Mesenchymal stem cell (in vitro differentiated cells and primary cell): ENCODE results near the gene UBE2J1.

ENCODE experiments used
- DNase-seq: peaks from one replicate; pipeline ENCODE4 v3.0.0-alpha.2; 2013
- H2AFZ ChIP-seq: one replicate; pipeline ENCODE4 v1.6.1; 2013; ENCODE audit warnings: low read depth, mild to moderate bottlenecking, control low read depth, inconsistent platforms, low read length, moderate library complexity
- H2AK5ac ChIP-seq: 2 replicates; pipeline ENCODE4 v1.6.1; 2013; ENCODE audit warnings: low read length, moderate library complexity, mild to moderate bottlenecking, inconsistent platforms; ENCODE audit not compliant: severe bottlenecking
- H2BK120ac ChIP-seq: one replicate; pipeline ENCODE4 v1.6.1; 2013; ENCODE audit warnings: low read depth, mild to moderate bottlenecking, inconsistent platforms, low read length, moderate library complexity
- H2BK12ac ChIP-seq, 2 experiments: one replicate each; pipeline ENCODE4 v1.6.1; 2013; ENCODE audit warnings: inconsistent platforms in 2 of 2, low read length in 2 of 2, mild to moderate bottlenecking in 2 of 2, moderate library complexity in 2 of 2, control low read depth in 1 of 2
- H2BK15ac ChIP-seq: one replicate; pipeline ENCODE4 v1.6.1; 2013; ENCODE audit warnings: mild to moderate bottlenecking, low read depth, inconsistent platforms; ENCODE audit not compliant: poor library complexity, severe bottlenecking
- H2BK5ac ChIP-seq: 2 replicates; pipeline ENCODE4 v1.6.1; 2013; ENCODE audit warnings: low read depth, mild to moderate bottlenecking, low read length, control low read depth, inconsistent platforms; ENCODE audit not compliant: poor library complexity, severe bottlenecking
- H3K14ac ChIP-seq, 2 experiments: one replicate each; pipeline ENCODE4 v1.6.1; 2013; ENCODE audit warnings: inconsistent platforms in 2 of 2, low read length in 2 of 2, control low read depth in 1 of 2, mild to moderate bottlenecking in 1 of 2, moderate library complexity in 1 of 2
- H3K18ac ChIP-seq, 2 experiments: one replicate each; pipeline ENCODE4 v1.6.1; 2013; ENCODE audit warnings: inconsistent platforms in 2 of 2, low read length in 2 of 2, control low read depth in 1 of 2, low read depth in 1 of 2, mild to moderate bottlenecking in 1 of 2
- H3K23ac ChIP-seq, 2 experiments: one replicate each; pipeline ENCODE4 v1.6.1; 2013; ENCODE audit warnings: inconsistent platforms in 2 of 2, low read length in 2 of 2, mild to moderate bottlenecking in 2 of 2, moderate library complexity in 2 of 2, control low read depth in 1 of 2
- H3K27ac ChIP-seq: 2 replicates; pipeline ENCODE4 v1.5.1; 2013; ENCODE audit warnings: mild to moderate bottlenecking, moderate library complexity, low read length, control low read depth, inconsistent platforms; ENCODE audit not compliant: poor library complexity, severe bottlenecking
- H3K27me3 ChIP-seq, 2 experiments: 2 replicates each; pipeline versions ENCODE4 v1.6.1 to v1.7.0; 2013; ENCODE audit warnings: low read length in 2 of 2, mild to moderate bottlenecking in 2 of 2, moderate library complexity in 2 of 2, control low read depth in 1 of 2, inconsistent platforms in 1 of 2; ENCODE audit not compliant: control insufficient read depth in 1 of 2, insufficient read depth in 1 of 2
- H3K36me3 ChIP-seq, 2 experiments: 2 replicates each; pipeline versions ENCODE4 v1.6.1 to v1.7.0; 2013; ENCODE audit warnings: low read length in 2 of 2, control low read depth in 1 of 2, inconsistent platforms in 1 of 2, low read depth in 1 of 2, mild to moderate bottlenecking in 1 of 2; ENCODE audit not compliant: insufficient read depth in 2 of 2, control insufficient read depth in 1 of 2
- H3K4ac ChIP-seq, 2 experiments: one replicate each; pipeline ENCODE4 v1.6.1; 2013; ENCODE audit warnings: inconsistent platforms in 2 of 2, low read length in 2 of 2, mild to moderate bottlenecking in 2 of 2, moderate library complexity in 2 of 2, control low read depth in 1 of 2, low read depth in 1 of 2
- H3K4me1 ChIP-seq: 2 replicates; pipeline ENCODE4 v1.6.1; 2013; ENCODE audit warnings: low read depth, low read length, control low read depth; ENCODE audit not compliant: control insufficient read depth, insufficient read depth
- H3K4me2 ChIP-seq: 2 replicates; pipeline ENCODE4 v1.6.1; 2013; ENCODE audit warnings: low read length, mild to moderate bottlenecking, inconsistent platforms; ENCODE audit not compliant: poor library complexity, severe bottlenecking
- H3K4me3 ChIP-seq, 2 experiments: 2 replicates each; pipeline versions ENCODE4 v1.5.1 to v1.7.0; 2013; ENCODE audit warnings: low read length in 2 of 2, mild to moderate bottlenecking in 2 of 2, control low read depth in 1 of 2, low read depth in 1 of 2; ENCODE audit not compliant: insufficient read depth in 1 of 2
- H3K79me1 ChIP-seq: replicated peaks from 2 replicates; pipeline ENCODE4 v1.6.1; 2013; ENCODE audit warnings: mild to moderate bottlenecking, control low read depth, low read length, inconsistent platforms; ENCODE audit not compliant: poor library complexity, severe bottlenecking
- H3K9ac ChIP-seq: 2 replicates; pipeline ENCODE4 v1.7.0; 2013; ENCODE audit warnings: mild to moderate bottlenecking, low read length, moderate library complexity
- H3K9me3 ChIP-seq: 2 replicates; pipeline ENCODE4 v1.7.0; 2013; ENCODE audit warnings: mild to moderate bottlenecking, low read length; ENCODE audit not compliant: control insufficient read depth
- H4K8ac ChIP-seq: one replicate; pipeline ENCODE4 v1.6.1; 2013; ENCODE audit warnings: inconsistent platforms, mild to moderate bottlenecking, low read length, moderate library complexity
- H4K91ac ChIP-seq: one replicate; pipeline ENCODE4 v1.6.1; 2013; ENCODE audit warnings: mild to moderate bottlenecking, low read length, inconsistent platforms
- WGBS: methylation state at CpG from one replicate; pipeline ENCODE4 v1.1.7; 2013; ENCODE audit warnings: mixed read lengths; 5-methylcytosine and 5-hydroxymethylcytosine counted together

Gene UBE2J1

DNA sequence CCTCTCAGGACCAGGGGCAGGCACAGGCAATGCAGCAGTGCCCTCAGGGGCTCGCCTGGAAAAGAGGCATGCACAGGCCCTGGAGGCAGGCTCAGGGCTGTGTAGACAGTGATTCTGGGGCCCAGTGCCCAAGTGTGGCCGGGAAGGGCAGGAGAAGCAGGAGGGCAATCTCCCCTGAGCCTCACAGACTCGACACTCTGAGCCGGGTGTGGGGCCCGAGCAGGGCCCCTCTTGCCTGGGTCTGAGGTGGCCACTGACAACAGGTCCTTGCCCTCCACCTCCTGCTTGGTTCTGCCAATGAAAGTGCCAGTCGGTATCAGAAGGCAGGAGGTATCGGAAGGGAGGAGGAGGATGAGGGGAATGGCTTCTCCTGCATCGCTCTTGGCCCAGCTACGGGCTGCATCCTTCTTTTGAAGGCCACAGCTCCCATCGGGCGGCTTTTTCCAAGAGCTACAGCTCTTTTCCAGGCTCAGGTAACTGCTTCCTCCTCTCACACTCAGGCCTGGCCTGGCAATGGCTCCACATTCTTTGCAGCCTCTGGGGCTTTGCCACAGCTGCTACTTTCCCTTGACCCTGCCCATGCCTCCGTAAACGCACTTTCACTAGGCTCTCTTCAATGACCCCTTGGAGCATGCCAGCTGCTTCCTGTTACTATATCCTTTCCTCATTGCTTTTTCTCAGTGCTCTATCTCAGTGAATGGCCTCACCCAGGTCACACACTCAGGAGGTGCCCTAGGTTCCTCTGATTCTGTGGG is 61.9 kb downstream of the UBE2J1 start:
- Histone ChIP-seq H2AK5ac (no peak overlapping the region), H3K4me3 (no peak overlapping the region), H3K4me1 (no peaks in the 10 kb centered on the region), H2BK120ac (no peak overlapping the region), H3K14ac (no peak overlapping the region), H3K27ac (no peak overlapping the region), H4K91ac (no peak overlapping the region), H4K8ac (no peak overlapping the region), H2AFZ (no peak overlapping the region), H3K4me2 (no peak overlapping the region), H3K36me3 (no peaks in the 10 kb centered on the region), H3K9me3 (no peaks in the 10 kb centered on the region), H3K27me3 (peaks cover 59 to 60% of the 10 kb centered on the region in 2 experiments), H3K18ac (no peak overlapping the region), H3K23ac (no peak overlapping the region), H2BK12ac (no peak overlapping the region), H2BK15ac (no peak overlapping the region), H3K4ac (no peak overlapping the region), H2BK5ac (no peak overlapping the region), H3K9ac (no peak overlapping the region), H3K79me1 (no peaks in the 10 kb centered on the region)
- DNase-seq = no peak
- WGBS = 91% methylated on average over 13 of the region's 13 CpGs

- Histone ChIP-seq H3K14ac (no peak overlapping the region), H4K91ac (no peak overlapping the region), H3K4me1 (no peaks in the 10 kb centered on the region), H2BK12ac (no peak overlapping the region), H3K27ac (no peak overlapping the region), H4K8ac (no peak overlapping the region), H2BK5ac (no peak overlapping the region), H3K36me3 (no peaks in the 10 kb centered on the region), H3K4ac (no peak overlapping the region), H3K9ac (no peak overlapping the region), H2AFZ (no peak overlapping the region), H3K18ac (no peak overlapping the region), H3K23ac (no peak overlapping the region), H3K27me3 (peaks cover 67% of the 10 kb centered on the region in 2 experiments), H3K4me2 (no peak overlapping the region), H2BK120ac (no peak overlapping the region), H3K4me3 (no peak overlapping the region), H3K79me1 (no peaks in the 10 kb centered on the region), H2BK15ac (no peak overlapping the region), H2AK5ac (no peak overlapping the region), H3K9me3 (no peaks in the 10 kb centered on the region)
- no peak for DNase-seq
- WGBS = 100% methylated on average over 2 of the region's 3 CpGs
Measured at GRCh38 chr6:89289710-89290109, 62.8 kb downstream of the UBE2J1 start.

DNA sequence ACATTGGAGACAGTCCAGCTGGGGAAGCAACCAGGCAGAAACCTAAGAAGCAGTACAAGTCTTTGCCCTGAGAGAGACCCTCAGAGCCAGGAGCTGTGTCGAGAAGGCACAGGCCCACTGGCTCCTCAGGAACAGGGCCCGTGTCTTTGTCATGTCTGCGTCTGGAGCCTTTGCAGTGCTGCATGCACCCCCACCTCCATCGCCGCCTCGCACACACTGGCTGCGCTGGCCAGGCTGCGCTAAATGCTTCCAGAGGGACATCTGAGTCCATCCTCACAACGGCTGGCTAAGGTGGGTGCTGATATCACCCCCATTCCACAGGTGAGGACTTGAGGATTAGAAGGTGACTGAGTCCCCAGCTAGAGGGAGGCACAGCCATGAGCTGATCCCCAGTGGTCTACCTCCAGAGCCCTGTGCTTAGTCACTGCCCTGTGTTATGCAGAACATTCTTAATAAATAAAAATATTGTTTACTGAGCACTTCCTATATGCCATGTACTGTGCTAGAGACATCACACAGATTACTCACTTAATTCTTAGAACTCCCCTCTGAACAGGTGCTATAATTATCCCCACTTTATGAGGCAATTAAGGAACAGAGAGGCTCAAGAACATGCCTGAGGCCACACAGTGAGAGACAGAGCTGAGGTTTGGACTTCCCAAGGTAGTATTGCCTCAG is 65.0 kb downstream of the UBE2J1 start:
- H3K27me3 ChIP-seq = peaks cover 71 to 81% of the 10 kb centered on the region in 2 experiments
- no peak overlapping the region for H2BK120ac ChIP-seq
- DNase-seq = no peak
- no peaks in the 10 kb centered on the region for H3K79me1 ChIP-seq
- no peak overlapping the region for H3K18ac ChIP-seq
- no peak overlapping the region for H2BK12ac ChIP-seq
- H3K4me1 ChIP-seq = no peaks in the 10 kb centered on the region
- H3K9ac ChIP-seq = no peak overlapping the region
- no peak overlapping the region for H3K14ac ChIP-seq
- H3K4me2 ChIP-seq = no peak overlapping the region
- H4K8ac ChIP-seq = no peak overlapping the region
- H3K36me3 ChIP-seq = no peaks in the 10 kb centered on the region
- no peak overlapping the region for H2BK5ac ChIP-seq
- H2AFZ ChIP-seq = no peak overlapping the region
- no peak overlapping the region for H2AK5ac ChIP-seq
- 95% methylated on average over 9 of the region's 9 CpGs for WGBS
- H3K27ac ChIP-seq = no peak overlapping the region
- no peak overlapping the region for H4K91ac ChIP-seq
- H3K4ac ChIP-seq = no peak overlapping the region
- H3K4me3 ChIP-seq = no peak overlapping the region
- no peaks in the 10 kb centered on the region for H3K9me3 ChIP-seq
- no peak overlapping the region for H3K23ac ChIP-seq
- H2BK15ac ChIP-seq = no peak overlapping the region

DNA sequence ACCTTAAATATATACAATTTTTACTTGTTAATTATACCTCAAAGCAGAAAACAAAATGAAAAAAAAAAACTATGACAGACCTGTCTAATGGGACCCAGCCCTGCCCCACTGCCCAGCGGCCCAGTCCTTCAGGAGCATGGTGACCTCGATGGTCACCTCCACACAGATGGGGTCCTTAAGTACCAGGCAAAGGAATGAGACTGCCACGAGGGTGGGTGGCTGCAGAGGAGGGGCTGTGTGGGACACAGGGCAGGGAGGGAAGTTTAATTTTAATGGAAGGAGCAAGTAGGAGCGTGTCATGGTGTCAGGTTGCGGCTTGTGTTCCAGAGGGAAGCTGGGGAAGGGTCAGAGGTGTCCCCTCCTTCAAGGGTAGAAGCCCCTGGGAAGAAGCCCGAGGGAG is 66.0 kb downstream of the UBE2J1 start:
- Histone ChIP-seq H3K18ac (no peak overlapping the region), H3K4ac (no peak overlapping the region), H2AFZ (no peak overlapping the region), H2BK120ac (no peak overlapping the region), H3K14ac (no peak overlapping the region), H2BK15ac (no peak overlapping the region), H2AK5ac (no peak overlapping the region), H4K91ac (no peak overlapping the region), H3K27ac (no peak overlapping the region), H3K4me2 (no peak overlapping the region), H3K9me3 (no peaks in the 10 kb centered on the region), H3K4me3 (no peak overlapping the region), H2BK12ac (no peak overlapping the region), H3K23ac (no peak overlapping the region), H3K27me3 (peaks cover 69 to 79% of the 10 kb centered on the region in 2 experiments), H3K9ac (no peak overlapping the region), H3K79me1 (no peaks in the 10 kb centered on the region), H4K8ac (no peak overlapping the region), H2BK5ac (no peak overlapping the region), H3K4me1 (no peaks in the 10 kb centered on the region), H3K36me3 (no peaks in the 10 kb centered on the region)
- 77% methylated on average over 5 of the region's 6 CpGs for WGBS
- DNase-seq = no peak
